ENCODE data around the gene NSD2. TPM values are rescaled to one million over a fixed set of nuclear protein-coding genes. Genes with fewer than 3 reads are reported as not detected.

NSD2 gene
- total RNA-seq, 1 experiment from 2014 or later: 122 TPM

GRCh38 chr4:1985294-1985693 is 114.1 kb downstream of the NSD2 start:
- no TSS peak for BruUV-seq (replicated peaks)
- Mint-ChIP-seq H3K9me3 (ENCODE audit: unreplicated experiment) (no peaks in the 10 kb centered on the region), H3K4me1 (ENCODE audit: low read depth, unreplicated experiment) (no peaks in the 10 kb centered on the region), H3K36me3 (ENCODE audit: insufficient read depth, unreplicated experiment) (peaks cover 98% of the 10 kb centered on the region), H3K27me3 (ENCODE audit: insufficient read depth, unreplicated experiment) (no peaks in the 10 kb centered on the region), H3K27ac (ENCODE audit: unreplicated experiment) (no peak overlapping the region), H3K4me3 (ENCODE audit: unreplicated experiment) (no peak overlapping the region)
- ChIA-PET CTCF (no interaction called here), POLR2A (no interaction called here)
- H3K9me3 ChIP-seq: no peaks in the 10 kb centered on the region
- no peaks in the 10 kb centered on the region for H3K27me3 ChIP-seq (replicated peaks; ENCODE audit: control insufficient read depth, insufficient read depth, low read length)
- no peaks in the 10 kb centered on the region for H3K4me1 ChIP-seq
- no peak for DNase-seq
- peaks cover 5% of the 10 kb centered on the region for H3K36me3 ChIP-seq (ENCODE audit: control insufficient read depth, insufficient read depth, low read length)
- H3K4me3 ChIP-seq (ENCODE audit: low read depth, low read length): no peak overlapping the region
- intact Hi-C loops (cut with micrococcal nuclease; ENCODE audit: unreplicated experiment): loop anchor here (10.0 kb wide), 1 partner anchor 200 kb away; no protein-coding TSS in a partner anchor
- TF ChIP-seq CTCF (IDR thresholded peaks at IDR 0.05; ENCODE audit: insufficient read depth in 1 of 2, low read depth in 1 of 2, low read length in 1 of 2, severe bottlenecking in 1 of 2, unreplicated experiment in 1 of 2): no peak

GRCh38 chr4:1985780-1986577 is 114.8 kb downstream of the NSD2 start:
- Histone ChIP-seq H3K9me3 (no peaks in the 10 kb centered on the region), H3K36me3 (ENCODE audit: control insufficient read depth, insufficient read depth, low read length) (peaks cover 5% of the 10 kb centered on the region), H3K27me3 (replicated peaks; ENCODE audit: control insufficient read depth, insufficient read depth, low read length) (no peaks in the 10 kb centered on the region), H3K4me1 (no peaks in the 10 kb centered on the region), H3K4me3 (ENCODE audit: low read depth, low read length) (no peak overlapping the region)
- intact Hi-C loops (cut with micrococcal nuclease; ENCODE audit: unreplicated experiment): loop anchor here (10.0 kb wide), 1 partner anchor 199 kb away; no protein-coding TSS in a partner anchor
- peaks cover 98% of the 10 kb centered on the region for H3K36me3 Mint-ChIP-seq (ENCODE audit: insufficient read depth, unreplicated experiment)
- ChIA-PET CTCF (interaction anchor here (0.6 kb wide), 1 partner anchor 26 kb away, joined by 5 read pairs; no protein-coding TSS in a partner anchor), POLR2A (no interaction called here)
- H3K27ac Mint-ChIP-seq (ENCODE audit: unreplicated experiment): no peak overlapping the region
- no TSS peak for BruUV-seq (replicated peaks)
- no peaks in the 10 kb centered on the region for H3K9me3 Mint-ChIP-seq (ENCODE audit: unreplicated experiment)
- DNase-seq: no peak
- H3K4me1 Mint-ChIP-seq (ENCODE audit: low read depth, unreplicated experiment): no peaks in the 10 kb centered on the region
- no peaks in the 10 kb centered on the region for H3K27me3 Mint-ChIP-seq (ENCODE audit: insufficient read depth, unreplicated experiment)
- no peak overlapping the region for H3K4me3 Mint-ChIP-seq (ENCODE audit: unreplicated experiment)
- no peak for TF ChIP-seq CTCF (IDR thresholded peaks at IDR 0.05; ENCODE audit: insufficient read depth in 1 of 2, low read depth in 1 of 2, low read length in 1 of 2, severe bottlenecking in 1 of 2, unreplicated experiment in 1 of 2)

- intact Hi-C loops (cut with micrococcal nuclease; ENCODE audit: unreplicated experiment): loop anchor here (10.0 kb wide), 1 partner anchor 198 kb away; no protein-coding TSS in a partner anchor
- Histone ChIP-seq H3K4me1 (no peaks in the 10 kb centered on the region), H3K27me3 (replicated peaks; ENCODE audit: control insufficient read depth, insufficient read depth, low read length) (no peaks in the 10 kb centered on the region), H3K4me3 (ENCODE audit: low read depth, low read length) (no peak overlapping the region), H3K36me3 (ENCODE audit: control insufficient read depth, insufficient read depth, low read length) (peaks cover 5% of the 10 kb centered on the region), H3K9me3 (no peaks in the 10 kb centered on the region)
- DNase-seq: no peak
- TF ChIP-seq CTCF (IDR thresholded peaks at IDR 0.05; ENCODE audit: insufficient read depth in 1 of 2, low read depth in 1 of 2, low read length in 1 of 2, severe bottlenecking in 1 of 2, unreplicated experiment in 1 of 2): no peak
- Mint-ChIP-seq H3K36me3 (ENCODE audit: insufficient read depth, unreplicated experiment) (peaks cover 98% of the 10 kb centered on the region), H3K27ac (ENCODE audit: unreplicated experiment) (no peak overlapping the region), H3K9me3 (ENCODE audit: unreplicated experiment) (no peaks in the 10 kb centered on the region), H3K4me3 (ENCODE audit: unreplicated experiment) (no peak overlapping the region), H3K27me3 (ENCODE audit: insufficient read depth, unreplicated experiment) (no peaks in the 10 kb centered on the region), H3K4me1 (ENCODE audit: low read depth, unreplicated experiment) (no peaks in the 10 kb centered on the region)
- no TSS peak for BruUV-seq (replicated peaks)
- ChIA-PET POLR2A (no interaction called here), CTCF (interaction anchor here (0.6 kb wide), 1 partner anchor 25 kb away, joined by 5 read pairs; no protein-coding TSS in a partner anchor)
Measured at GRCh38 chr4:1986578-1987210, 115.5 kb downstream of the NSD2 start.
